Measurements from ENCODE around the gene TOR3A.

The TOR3A gene

DNA sequence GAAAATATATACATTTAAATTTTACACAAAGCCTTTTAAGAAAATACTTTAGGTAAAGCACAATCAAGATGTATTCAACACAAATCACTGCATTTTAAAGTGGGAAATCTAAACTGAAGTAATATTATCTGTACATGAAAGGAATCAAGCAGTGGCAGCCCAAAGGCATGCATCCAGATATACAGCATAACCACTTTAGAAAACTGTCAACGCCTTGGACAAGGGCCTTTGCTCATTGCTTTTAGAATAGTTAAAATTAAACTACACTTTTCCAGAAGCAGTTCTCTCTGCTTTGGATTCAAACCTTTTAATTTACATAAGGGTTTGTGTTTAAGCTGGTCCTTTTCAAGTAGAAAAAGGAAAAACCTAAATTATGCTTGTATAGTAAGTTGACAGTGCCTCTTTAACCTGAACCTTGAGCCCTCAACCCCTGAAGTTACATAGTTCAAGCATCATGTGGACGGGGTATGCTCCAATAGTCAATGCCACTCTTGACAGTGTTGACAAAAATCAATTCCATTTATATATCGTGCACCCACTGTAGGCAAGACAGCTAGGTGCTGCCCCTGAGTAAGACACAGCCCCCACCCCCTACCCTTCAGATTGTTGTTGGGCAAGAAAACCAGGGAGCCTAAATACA is 22.9 kb downstream of the TOR3A start:
- in situ Hi-C loops (cut with MboI; ENCODE audit: low sequenced_read_pairs, unreplicated experiment) = loop anchor here (10.0 kb wide), 2 partner anchors 60 to 100 kb away; no protein-coding TSS in a partner anchor
- DNase-seq (ENCODE audit: low spot score) = no peak
- TF ChIP-seq, protein P1, sequence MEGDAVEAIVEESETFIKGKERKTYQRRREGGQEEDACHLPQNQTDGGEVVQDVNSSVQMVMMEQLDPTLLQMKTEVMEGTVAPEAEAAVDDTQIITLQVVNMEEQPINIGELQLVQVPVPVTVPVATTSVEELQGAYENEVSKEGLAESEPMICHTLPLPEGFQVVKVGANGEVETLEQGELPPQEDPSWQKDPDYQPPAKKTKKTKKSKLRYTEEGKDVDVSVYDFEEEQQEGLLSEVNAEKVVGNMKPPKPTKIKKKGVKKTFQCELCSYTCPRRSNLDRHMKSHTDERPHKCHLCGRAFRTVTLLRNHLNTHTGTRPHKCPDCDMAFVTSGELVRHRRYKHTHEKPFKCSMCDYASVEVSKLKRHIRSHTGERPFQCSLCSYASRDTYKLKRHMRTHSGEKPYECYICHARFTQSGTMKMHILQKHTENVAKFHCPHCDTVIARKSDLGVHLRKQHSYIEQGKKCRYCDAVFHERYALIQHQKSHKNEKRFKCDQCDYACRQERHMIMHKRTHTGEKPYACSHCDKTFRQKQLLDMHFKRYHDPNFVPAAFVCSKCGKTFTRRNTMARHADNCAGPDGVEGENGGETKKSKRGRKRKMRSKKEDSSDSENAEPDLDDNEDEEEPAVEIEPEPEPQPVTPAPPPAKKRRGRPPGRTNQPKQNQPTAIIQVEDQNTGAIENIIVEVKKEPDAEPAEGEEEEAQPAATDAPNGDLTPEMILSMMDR (IDR thresholded peaks at IDR 0.05; ENCODE audit: borderline replicate concordance, control extremely low read depth, extremely low read depth, insufficient read depth, missing control alignments) = no peak

DNA sequence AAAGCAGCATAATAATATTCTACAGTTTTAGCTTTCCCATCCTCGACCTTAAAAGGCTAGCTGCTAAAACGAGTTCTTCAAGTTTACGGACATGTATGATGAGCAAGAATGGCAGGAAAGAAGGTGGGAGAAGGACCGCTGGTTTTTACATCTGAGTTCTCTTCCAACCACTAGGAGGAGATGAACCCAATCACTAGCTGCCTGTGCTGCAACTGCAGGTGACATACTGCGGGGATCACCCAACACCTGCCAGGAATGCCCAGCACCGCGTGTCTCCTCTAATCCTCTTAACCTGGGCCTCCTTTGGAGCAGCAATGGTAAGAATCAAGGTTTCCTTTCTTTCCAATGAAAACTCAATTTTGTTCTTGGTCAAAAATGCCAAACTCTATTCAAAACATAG is 23.5 kb downstream of the TOR3A start:
- in situ Hi-C loops (cut with MboI; ENCODE audit: low sequenced_read_pairs, unreplicated experiment) = loop anchor here (10.0 kb wide), 2 partner anchors 61 to 99 kb away; no protein-coding TSS in a partner anchor
- no peak for DNase-seq (ENCODE audit: low spot score)
- TF ChIP-seq, protein P1 (IDR thresholded peaks at IDR 0.05; ENCODE audit: borderline replicate concordance, control extremely low read depth, extremely low read depth, insufficient read depth, missing control alignments) = no peak

DNA sequence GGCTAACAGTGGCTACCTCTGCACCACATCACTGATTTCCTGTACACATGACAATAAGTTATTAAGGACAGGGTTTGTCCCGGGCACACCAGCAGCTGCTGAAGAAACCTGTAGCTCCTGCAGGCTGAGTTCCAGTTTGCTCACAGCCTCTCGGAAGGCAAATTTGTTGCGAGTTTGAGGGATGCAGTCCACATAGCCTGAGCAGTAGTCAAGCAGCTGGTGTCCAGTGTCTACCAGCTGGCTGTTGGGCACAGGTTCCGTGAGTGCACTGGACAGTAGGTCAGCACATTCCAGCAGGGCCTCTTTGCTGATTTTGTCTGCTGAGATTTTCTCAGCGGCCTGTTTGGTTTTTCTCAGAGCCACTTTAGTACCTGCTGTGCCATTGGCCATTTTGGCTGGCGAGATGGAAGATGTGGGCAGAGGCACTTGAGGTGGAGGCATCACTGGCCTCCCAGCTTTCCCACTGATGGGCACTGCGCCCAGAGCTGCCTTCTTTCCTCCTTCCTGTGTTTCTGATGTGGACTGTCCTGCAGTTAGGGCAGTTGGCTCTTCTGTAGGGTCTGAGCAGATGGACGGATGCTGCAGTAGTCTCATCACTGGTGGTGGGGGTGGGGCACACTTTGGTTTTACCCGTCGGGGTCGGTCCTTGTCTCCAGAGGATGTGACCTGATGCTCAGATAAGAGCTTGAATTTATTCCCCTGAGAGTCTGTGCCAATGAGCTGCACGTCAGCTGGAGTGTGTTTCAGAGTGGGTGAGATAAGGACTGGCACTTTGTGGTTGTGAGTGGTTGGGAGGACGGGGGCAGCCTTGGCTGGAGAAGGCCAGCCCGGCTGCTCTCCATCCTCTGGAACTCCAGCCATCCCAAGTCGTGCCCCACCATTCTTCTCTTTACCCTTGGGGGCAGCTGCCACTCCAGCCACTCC is 26.1 kb downstream of the TOR3A start:
- no peak for DNase-seq (ENCODE audit: low spot score)
- in situ Hi-C loops (cut with MboI; ENCODE audit: low sequenced_read_pairs, unreplicated experiment) = loop anchor here (10.0 kb wide), 2 partner anchors 63 to 97 kb away; no protein-coding TSS in a partner anchor
- TF ChIP-seq, protein P1 (IDR thresholded peaks at IDR 0.05; ENCODE audit: borderline replicate concordance, control extremely low read depth, extremely low read depth, insufficient read depth, missing control alignments) = no peak

DNA sequence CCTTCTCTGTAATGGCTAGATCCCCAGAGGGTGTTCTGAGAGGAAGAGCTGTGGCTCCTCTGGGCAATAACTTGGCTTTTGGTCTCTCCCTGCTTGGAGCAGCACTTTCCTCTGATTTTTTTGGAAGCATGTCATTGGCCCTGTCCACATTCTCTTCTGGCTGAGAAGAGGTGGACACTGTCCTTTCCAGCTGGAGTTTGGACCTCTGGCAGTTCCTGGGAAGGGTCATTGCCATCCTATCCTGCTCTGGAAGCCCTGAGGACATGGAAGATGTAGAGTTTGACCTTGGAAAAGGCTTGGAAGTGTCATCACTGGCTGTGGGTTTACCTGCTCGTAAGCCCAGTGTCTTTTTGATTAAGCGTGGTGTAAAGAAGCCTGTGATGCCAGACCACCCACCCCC is 26.8 kb downstream of the TOR3A start:
- TF ChIP-seq, protein P1 (IDR thresholded peaks at IDR 0.05; ENCODE audit: borderline replicate concordance, control extremely low read depth, extremely low read depth, insufficient read depth, missing control alignments) = no peak
- no peak for DNase-seq (ENCODE audit: low spot score)
- in situ Hi-C loops (cut with MboI; ENCODE audit: low sequenced_read_pairs, unreplicated experiment) = loop anchor here (10.0 kb wide), 2 partner anchors 64 to 96 kb away; no protein-coding TSS in a partner anchor

DNA sequence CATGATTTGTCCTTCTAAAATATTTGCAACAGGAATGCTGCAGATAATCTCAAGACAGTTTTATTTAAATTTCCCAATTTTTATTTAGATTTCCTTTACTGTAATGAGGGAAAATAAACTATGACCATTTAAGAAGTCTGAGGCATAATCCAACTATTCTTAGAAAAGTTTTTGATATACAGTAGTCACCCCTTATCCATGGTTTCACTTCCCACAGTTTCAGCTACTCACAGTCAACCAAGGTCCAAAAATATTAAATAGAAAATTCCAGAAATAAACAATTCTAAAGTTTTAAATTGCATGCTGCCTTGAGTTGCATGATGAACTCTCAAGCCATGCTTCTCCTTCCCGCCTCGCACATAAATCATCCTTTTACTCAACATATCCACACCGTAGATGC is 33.3 kb downstream of the TOR3A start:
- in situ Hi-C loops (cut with MboI; ENCODE audit: low sequenced_read_pairs, unreplicated experiment) = no loop called here
- TF ChIP-seq, protein P1 (IDR thresholded peaks at IDR 0.05; ENCODE audit: borderline replicate concordance, control extremely low read depth, extremely low read depth, insufficient read depth, missing control alignments) = no peak
- DNase-seq (ENCODE audit: low spot score) = no peak

DNA sequence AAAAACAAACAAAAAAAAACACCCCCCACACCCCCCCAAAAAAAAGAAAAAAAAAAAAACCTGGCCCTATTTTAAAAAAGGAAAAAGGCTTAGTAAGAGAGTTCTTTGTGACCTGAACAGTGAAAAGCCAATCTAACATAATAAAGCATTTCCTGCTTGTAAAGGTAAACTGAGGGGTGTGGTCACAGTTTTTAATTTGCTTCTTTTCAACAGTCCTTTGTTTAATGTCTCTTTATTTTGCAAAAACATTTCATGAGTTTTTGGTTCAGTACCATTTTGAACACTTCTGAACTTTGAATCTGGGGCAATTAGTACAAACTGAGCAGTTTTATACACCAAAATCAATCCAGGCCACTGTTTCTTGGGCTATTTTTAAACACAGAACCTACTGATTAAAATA is 37.6 kb downstream of the TOR3A start:
- TF ChIP-seq, protein P1 (IDR thresholded peaks at IDR 0.05; ENCODE audit: borderline replicate concordance, control extremely low read depth, extremely low read depth, insufficient read depth, missing control alignments) = no peak
- in situ Hi-C loops (cut with MboI; ENCODE audit: low sequenced_read_pairs, unreplicated experiment) = no loop called here
- DNase-seq (ENCODE audit: low spot score) = no peak

Data from GM13976 (cell line).